DND-41 (cell line): ENCODE data around the gene BLVRA.

Source experiments
- ATAC-seq: fragments of 200-7000 bp; cut with Tn5 transposase; 3 replicates; pipeline ENCODE4 v1.9.1; 2021; ENCODE audit warnings: low read depth; ENCODE audit not compliant: insufficient read depth
- DNase-seq: peaks from one replicate; pipeline ENCODE4 v3.0.0-alpha.2; 2020
- H2AFZ ChIP-seq: 2 replicates; pipeline ENCODE4 v1.6.0; 2012; ENCODE audit warnings: low read depth, low read length
- H3K27ac ChIP-seq: 2 replicates; pipeline ENCODE4 v1.5.1; 2012; ENCODE audit warnings: low read length, inconsistent platforms
- H3K27me3 ChIP-seq: fragments of 200-600 bp; sonication (generic); 2 replicates; pipeline ENCODE4 v1.6.0; 2012; ENCODE audit warnings: low read length, mild to moderate bottlenecking, inconsistent platforms; ENCODE audit not compliant: insufficient read depth, poor library complexity
- H3K36me3 ChIP-seq: 2 replicates; pipeline ENCODE4 v1.5.1; 2012; ENCODE audit warnings: low read length, inconsistent platforms; ENCODE audit not compliant: insufficient read depth
- H3K4me1 ChIP-seq: 2 replicates; pipeline ENCODE4 v1.5.1; 2012; ENCODE audit warnings: mild to moderate bottlenecking, low read length; ENCODE audit not compliant: insufficient read depth
- H3K4me2 ChIP-seq: 2 replicates; pipeline ENCODE4 v1.6.0; 2012; ENCODE audit warnings: mild to moderate bottlenecking, moderate library complexity, low read length, inconsistent platforms; ENCODE audit not compliant: insufficient read depth
- H3K4me3 ChIP-seq, 2 experiments: fragments of 200-600 bp in 1 of 2; shearing (Covaris generic) in 1 of 2; 2 replicates each; pipeline ENCODE4 v1.5.1; 2012 to 2016; ENCODE audit warnings: inconsistent platforms in 2 of 2, low read length in 2 of 2, mild to moderate bottlenecking in 2 of 2, low read depth in 1 of 2, moderate library complexity in 1 of 2
- H3K79me2 ChIP-seq: 2 replicates; pipeline ENCODE4 v1.6.0; 2012; ENCODE audit warnings: low read length, inconsistent platforms; ENCODE audit not compliant: insufficient read depth
- H3K9ac ChIP-seq: 2 replicates; pipeline ENCODE4 v1.6.0; 2012; ENCODE audit warnings: low read depth, mild to moderate bottlenecking, inconsistent platforms, low read length, moderate library complexity
- H3K9me3 ChIP-seq: 2 replicates; pipeline ENCODE4 v1.5.1; 2012; ENCODE audit warnings: low read length, moderate library complexity, mild to moderate bottlenecking, inconsistent platforms; ENCODE audit not compliant: insufficient read depth, severe bottlenecking
- H4K20me1 ChIP-seq: 2 replicates; pipeline ENCODE4 v1.6.0; 2012; ENCODE audit warnings: low read length; ENCODE audit not compliant: insufficient read depth
- CTCF ChIP-seq: IDR thresholded peaks from 2 replicates; pipeline ENCODE4 v1.5.1; 2012; ENCODE audit warnings: borderline replicate concordance, low read length, moderate library complexity, mild to moderate bottlenecking; ENCODE audit not compliant: poor library complexity, severe bottlenecking; ENCODE audit errors: extremely low read depth
- EZH2 ChIP-seq: IDR thresholded peaks from 3 replicates; pipeline ENCODE4 v1.6.1; 2012; ENCODE audit warnings: borderline replicate concordance, low read depth, mild to moderate bottlenecking, moderate library complexity, low read length, inconsistent platforms; ENCODE audit not compliant: severe bottlenecking

BLVRA gene

GRCh38 chr7:43766564-43766963 lies 8.1 kb downstream of the BLVRA start:
- Histone ChIP-seq H3K36me3 (no peaks in the 10 kb centered on the region; the same call in 1 of the 2 replicates), H3K4me3 (no peak overlapping the region), H3K79me2 (no peaks in the 10 kb centered on the region), H3K9me3 (no peaks in the 10 kb centered on the region), H2AFZ (no peak overlapping the region), H3K4me2 (no peak overlapping the region), H3K9ac (no peak overlapping the region), H3K27ac (no peak overlapping the region), H4K20me1 (peaks cover 2% of the 10 kb centered on the region; the same call in 1 of the 2 replicates), H3K27me3 (no peaks in the 10 kb centered on the region), H3K4me1 (no peaks in the 10 kb centered on the region)
- DNase-seq (no peak), ATAC-seq (no peak)
- TF ChIP-seq CTCF, result no peak
- TF ChIP-seq EZH2, result no peak

- H3K27ac ChIP-seq, result no peak overlapping the region
- H3K36me3 ChIP-seq, result no peaks in the 10 kb centered on the region; the same call in 1 of the 2 replicates
- ATAC-seq (no peak), DNase-seq (no peak)
- TF ChIP-seq EZH2, result no peak
- TF ChIP-seq CTCF, result no peak
- H3K4me3 ChIP-seq, result no peak overlapping the region
- no peaks in the 10 kb centered on the region for H3K79me2 ChIP-seq
- H3K27me3 ChIP-seq, result no peaks in the 10 kb centered on the region
- no peaks in the 10 kb centered on the region for H3K9me3 ChIP-seq
- H2AFZ ChIP-seq, result no peak overlapping the region
- H3K4me2 ChIP-seq, result no peak overlapping the region
- H3K9ac ChIP-seq, result no peak overlapping the region
- H4K20me1 ChIP-seq, result peaks cover 2% of the 10 kb centered on the region; the same call in 1 of the 2 replicates
- no peaks in the 10 kb centered on the region for H3K4me1 ChIP-seq
Observed at GRCh38 chr7:43767311-43767710, 8.8 kb downstream of the BLVRA start.

GRCh38 chr7:43768201-43768886 lies 9.9 kb downstream of the BLVRA start:
- Histone ChIP-seq H3K27ac (no peak overlapping the region), H3K4me3 (no peak overlapping the region), H3K9ac (no peak overlapping the region), H3K36me3 (peaks cover 2% of the 10 kb centered on the region; the same call in 1 of the 2 replicates), H3K79me2 (no peaks in the 10 kb centered on the region), H2AFZ (no peak overlapping the region), H3K4me1 (no peaks in the 10 kb centered on the region), H4K20me1 (peaks cover 2% of the 10 kb centered on the region; the same call in 1 of the 2 replicates), H3K27me3 (no peaks in the 10 kb centered on the region), H3K4me2 (no peak overlapping the region), H3K9me3 (no peaks in the 10 kb centered on the region)
- no peak for DNase-seq
- ATAC-seq, result no peak
- TF ChIP-seq EZH2 (no peak), CTCF (no peak)
